Right atrium auricular region (tissue), 2 donors: ENCODE results near the gene CPLX4. TPM values are rescaled to one million over a fixed set of nuclear protein-coding genes. Genes with fewer than 3 reads are reported as not detected.

Source experiments
- DNase-seq: peaks from one replicate; pipeline ENCODE4 v3.0.0-alpha.2; 2019; ENCODE audit warnings: low spot score
- H3K27ac ChIP-seq, 2 donors: fragments of 200-600 bp; sonication (generic); 1 replicate in 1 of 2; 2 replicates in 1 of 2; pipeline ENCODE4 v1.5.1; 2016 to 2019
- H3K27me3 ChIP-seq, 2 donors: fragments of 200-600 bp; sonication (generic); one replicate each; pipeline versions ENCODE4 v1.5.1 to v1.6.0; 2017 to 2019
- H3K36me3 ChIP-seq: fragments of 200-600 bp; sonication (generic); one replicate; pipeline ENCODE4 v1.5.1; 2016
- H3K4me1 ChIP-seq, 2 donors: fragments of 200-600 bp; sonication (generic); one replicate each; pipeline versions ENCODE4 v1.5.1 to v1.6.0; 2017 to 2019
- H3K4me3 ChIP-seq, 2 donors: fragments of 200-600 bp; sonication (generic); 1 replicate in 1 of 2; 2 replicates in 1 of 2; pipeline ENCODE4 v1.5.1; 2017 to 2019; ENCODE audit warnings: mild to moderate bottlenecking in 1 of 2, moderate library complexity in 1 of 2
- H3K9me3 ChIP-seq, 2 donors: fragments of 200-600 bp; sonication (generic); one replicate each; pipeline ENCODE4 v1.5.1; 2019
- CTCF ChIP-seq, 2 donors: fragments of 200-600 bp; sonication (generic); IDR thresholded peaks; one replicate each; pipeline ENCODE4 v1.5.1; 2019; ENCODE audit warnings: antibody characterized with exemption in 2 of 2
- total RNA-seq, 2 donors: library from RNA; depleted of rRNA; stranded (reverse); fragments of >200 nt; gene quantifications; one replicate each; pipeline ENCODE4 v1.1.0, GENCODE V29; 2016

Gene CPLX4
- total RNA-seq, 2 donors from 2014 or later, result not detected

DNA sequence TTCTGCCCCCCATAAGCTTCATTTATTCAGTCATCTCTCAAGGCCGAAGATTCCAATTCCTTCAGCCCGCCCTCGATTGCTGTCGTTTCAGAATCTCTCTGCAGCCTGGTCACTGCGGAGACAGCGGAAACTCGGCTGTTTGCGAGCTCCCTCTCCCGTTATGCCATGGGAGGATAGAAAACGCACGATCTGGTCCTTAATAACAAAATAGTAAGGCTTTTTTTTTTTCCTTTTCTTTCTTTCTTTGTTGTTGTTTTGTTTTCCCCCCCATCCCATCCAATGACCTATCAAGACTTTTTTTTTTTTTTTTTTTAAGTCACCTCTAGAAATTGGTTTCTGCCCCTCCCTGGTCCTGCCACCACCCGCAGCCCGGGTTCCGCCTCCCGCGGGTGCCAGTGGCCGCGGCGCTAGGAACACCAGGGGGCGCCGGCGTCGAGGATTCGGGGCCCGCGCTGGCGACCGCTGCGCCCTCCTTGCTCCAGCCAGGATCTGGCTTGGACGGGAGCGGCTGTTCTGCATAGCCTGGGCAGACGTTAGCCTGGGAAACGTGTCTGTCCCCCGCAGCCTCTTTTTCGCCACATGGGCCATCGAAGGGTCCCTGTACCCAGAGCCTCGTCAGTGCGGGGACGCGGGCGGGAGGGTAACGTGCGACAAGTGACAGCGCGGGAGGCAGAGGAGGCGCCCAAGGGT, 10.1 kb downstream of the CPLX4 start:
- peak; percentile 69 to 88 for TF ChIP-seq CTCF (IDR thresholded peaks at IDR 0.05)
- no peak overlapping the region for H3K27ac ChIP-seq
- no peaks in the 10 kb centered on the region for H3K36me3 ChIP-seq
- peak overlapping the region in 1 of 2 donors; percentile 31 for H3K4me3 ChIP-seq
- DNase-seq, result peak; percentile 73
- H3K27me3 ChIP-seq, result no peaks in the 10 kb centered on the region
- H3K9me3 ChIP-seq, result no peaks in the 10 kb centered on the region
- H3K4me1 ChIP-seq, result peaks cover 0 to 6% of the 10 kb centered on the region in 2 donors

GRCh38 chr18:59306640-59307039, 11.8 kb downstream of the CPLX4 start:
- TF ChIP-seq CTCF (IDR thresholded peaks at IDR 0.05), result no peak
- no peak overlapping the region for H3K27ac ChIP-seq
- no peaks in the 10 kb centered on the region for H3K27me3 ChIP-seq
- no peak overlapping the region for H3K4me3 ChIP-seq
- H3K36me3 ChIP-seq, result no peaks in the 10 kb centered on the region
- DNase-seq, result no peak
- H3K4me1 ChIP-seq, result peaks cover 0 to 6% of the 10 kb centered on the region in 2 donors
- no peaks in the 10 kb centered on the region for H3K9me3 ChIP-seq

DNA sequence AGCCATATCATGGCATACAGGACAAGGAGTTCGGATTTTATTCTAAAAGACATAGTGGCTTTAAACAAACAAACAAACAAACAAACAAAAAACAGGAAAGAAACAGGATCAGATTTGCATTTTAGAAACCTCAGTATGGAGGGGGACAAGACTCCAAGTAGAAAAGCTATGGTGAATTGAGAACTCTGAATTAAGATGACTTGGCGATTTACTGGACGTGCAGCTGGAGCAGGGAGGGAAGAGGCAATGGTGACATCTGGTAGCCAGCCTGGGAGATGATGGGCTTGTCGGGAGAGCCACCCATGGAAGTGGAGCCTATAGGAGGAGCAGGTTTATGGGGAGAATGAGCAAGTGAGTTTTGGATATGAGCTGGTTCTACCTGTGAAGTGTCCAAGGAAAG, 13.2 kb downstream of the CPLX4 start:
- H3K36me3 ChIP-seq, result no peaks in the 10 kb centered on the region
- no peak overlapping the region for H3K4me3 ChIP-seq
- TF ChIP-seq CTCF (IDR thresholded peaks at IDR 0.05), result no peak
- H3K27ac ChIP-seq, result no peak overlapping the region
- H3K4me1 ChIP-seq, result peaks cover 0 to 6% of the 10 kb centered on the region in 2 donors
- no peaks in the 10 kb centered on the region for H3K9me3 ChIP-seq
- no peak for DNase-seq
- H3K27me3 ChIP-seq, result no peaks in the 10 kb centered on the region

DNA sequence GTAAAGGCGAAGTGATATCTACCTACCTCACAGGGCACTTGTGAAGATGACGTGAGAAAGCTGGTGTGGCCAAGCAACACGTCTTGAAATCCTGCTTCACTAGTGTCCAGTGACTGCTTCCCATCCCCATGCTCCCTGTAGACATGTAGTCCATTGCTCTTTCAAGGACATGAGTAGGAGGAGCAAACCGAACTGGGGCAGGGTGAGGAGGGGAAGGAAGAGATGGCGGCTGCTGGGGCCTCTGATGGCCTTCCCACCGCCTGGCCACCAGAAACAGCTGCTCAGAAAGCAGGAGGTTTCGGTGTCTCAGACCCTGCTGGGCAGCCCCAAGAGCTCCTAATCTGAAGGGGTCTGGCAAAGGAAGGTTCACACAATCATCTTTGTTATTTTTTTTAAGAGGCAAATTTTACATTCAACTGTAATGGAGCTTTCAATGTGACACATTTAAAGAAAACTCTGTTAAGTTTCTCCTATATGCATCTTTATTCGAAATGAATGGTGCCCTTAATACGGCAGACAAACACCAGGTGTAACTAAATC, 14.7 kb downstream of the CPLX4 start:
- H3K27me3 ChIP-seq, result no peaks in the 10 kb centered on the region
- no peaks in the 10 kb centered on the region for H3K36me3 ChIP-seq
- DNase-seq, result no peak
- no peak overlapping the region for H3K27ac ChIP-seq
- no peak overlapping the region for H3K4me3 ChIP-seq
- TF ChIP-seq CTCF (IDR thresholded peaks at IDR 0.05), result no peak
- H3K9me3 ChIP-seq, result no peaks in the 10 kb centered on the region
- H3K4me1 ChIP-seq, result peaks cover 0 to 2% of the 10 kb centered on the region in 2 donors

- Histone ChIP-seq H3K4me3 (no peak overlapping the region), H3K27me3 (no peaks in the 10 kb centered on the region), H3K36me3 (no peaks in the 10 kb centered on the region), H3K9me3 (no peaks in the 10 kb centered on the region), H3K4me1 (no peaks in the 10 kb centered on the region), H3K27ac (no peak overlapping the region)
- DNase-seq, result no peak
- no peak for TF ChIP-seq CTCF (IDR thresholded peaks at IDR 0.05)
Measured at GRCh38 chr18:59303006-59303405, 15.4 kb downstream of the CPLX4 start.

GRCh38 chr18:59301929-59302328, 16.5 kb downstream of the CPLX4 start:
- no peak overlapping the region for H3K27ac ChIP-seq
- no peaks in the 10 kb centered on the region for H3K4me1 ChIP-seq
- H3K27me3 ChIP-seq, result no peaks in the 10 kb centered on the region
- H3K9me3 ChIP-seq, result no peaks in the 10 kb centered on the region
- no peak for DNase-seq
- no peaks in the 10 kb centered on the region for H3K36me3 ChIP-seq
- no peak for TF ChIP-seq CTCF (IDR thresholded peaks at IDR 0.05)
- no peak overlapping the region for H3K4me3 ChIP-seq
